ENCODE data around the gene COA8.

DNA sequence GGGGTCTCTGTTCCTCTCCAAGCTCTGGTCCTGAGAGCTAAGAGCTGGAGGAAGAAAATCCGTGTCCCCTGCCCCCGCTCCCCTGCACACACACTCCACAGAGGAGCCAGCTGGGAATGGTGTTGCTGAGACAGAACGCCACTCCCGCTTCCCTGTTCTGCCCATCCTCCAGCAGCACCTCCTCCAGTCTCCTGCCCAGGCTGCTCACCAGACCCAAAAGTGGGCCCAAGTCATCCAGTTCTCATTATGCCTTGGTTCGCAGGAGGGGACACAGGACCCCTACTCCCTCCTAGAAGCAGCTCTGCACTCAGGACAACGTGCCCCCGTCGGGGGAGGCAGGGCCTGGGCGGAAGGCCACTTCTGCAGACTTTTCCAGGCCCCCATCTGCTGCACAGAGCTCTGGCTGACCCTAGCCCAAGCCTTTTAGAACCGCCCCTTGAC lies 34.6 kb upstream of the COA8 start:
- TF ChIP-seq, protein P1, sequence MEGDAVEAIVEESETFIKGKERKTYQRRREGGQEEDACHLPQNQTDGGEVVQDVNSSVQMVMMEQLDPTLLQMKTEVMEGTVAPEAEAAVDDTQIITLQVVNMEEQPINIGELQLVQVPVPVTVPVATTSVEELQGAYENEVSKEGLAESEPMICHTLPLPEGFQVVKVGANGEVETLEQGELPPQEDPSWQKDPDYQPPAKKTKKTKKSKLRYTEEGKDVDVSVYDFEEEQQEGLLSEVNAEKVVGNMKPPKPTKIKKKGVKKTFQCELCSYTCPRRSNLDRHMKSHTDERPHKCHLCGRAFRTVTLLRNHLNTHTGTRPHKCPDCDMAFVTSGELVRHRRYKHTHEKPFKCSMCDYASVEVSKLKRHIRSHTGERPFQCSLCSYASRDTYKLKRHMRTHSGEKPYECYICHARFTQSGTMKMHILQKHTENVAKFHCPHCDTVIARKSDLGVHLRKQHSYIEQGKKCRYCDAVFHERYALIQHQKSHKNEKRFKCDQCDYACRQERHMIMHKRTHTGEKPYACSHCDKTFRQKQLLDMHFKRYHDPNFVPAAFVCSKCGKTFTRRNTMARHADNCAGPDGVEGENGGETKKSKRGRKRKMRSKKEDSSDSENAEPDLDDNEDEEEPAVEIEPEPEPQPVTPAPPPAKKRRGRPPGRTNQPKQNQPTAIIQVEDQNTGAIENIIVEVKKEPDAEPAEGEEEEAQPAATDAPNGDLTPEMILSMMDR (IDR thresholded peaks at IDR 0.05 in 8 of 11, conservative IDR thresholded peaks at IDR 0.05 in 3 of 11), result no peak
- TF ChIP-seq POLR2AphosphoS5 (IDR thresholded peaks at IDR 0.05), result no peak
- TF ChIP-seq POLR2A (IDR thresholded peaks at IDR 0.05), result no peak

Data from spleen (tissue), 7 donors.